GM12874 (cell line): ENCODE data around the gene EMC9.

Experiments used
- TF ChIP-seq, protein P1 (sequence below): IDR thresholded peaks from 2 replicates; pipeline ENCODE4 v1.5.1; 2011; ENCODE audit warnings: low read depth, mild to moderate bottlenecking, control low read depth, low read length, moderate library complexity; ENCODE audit not compliant: insufficient read depth

The EMC9 gene

DNA sequence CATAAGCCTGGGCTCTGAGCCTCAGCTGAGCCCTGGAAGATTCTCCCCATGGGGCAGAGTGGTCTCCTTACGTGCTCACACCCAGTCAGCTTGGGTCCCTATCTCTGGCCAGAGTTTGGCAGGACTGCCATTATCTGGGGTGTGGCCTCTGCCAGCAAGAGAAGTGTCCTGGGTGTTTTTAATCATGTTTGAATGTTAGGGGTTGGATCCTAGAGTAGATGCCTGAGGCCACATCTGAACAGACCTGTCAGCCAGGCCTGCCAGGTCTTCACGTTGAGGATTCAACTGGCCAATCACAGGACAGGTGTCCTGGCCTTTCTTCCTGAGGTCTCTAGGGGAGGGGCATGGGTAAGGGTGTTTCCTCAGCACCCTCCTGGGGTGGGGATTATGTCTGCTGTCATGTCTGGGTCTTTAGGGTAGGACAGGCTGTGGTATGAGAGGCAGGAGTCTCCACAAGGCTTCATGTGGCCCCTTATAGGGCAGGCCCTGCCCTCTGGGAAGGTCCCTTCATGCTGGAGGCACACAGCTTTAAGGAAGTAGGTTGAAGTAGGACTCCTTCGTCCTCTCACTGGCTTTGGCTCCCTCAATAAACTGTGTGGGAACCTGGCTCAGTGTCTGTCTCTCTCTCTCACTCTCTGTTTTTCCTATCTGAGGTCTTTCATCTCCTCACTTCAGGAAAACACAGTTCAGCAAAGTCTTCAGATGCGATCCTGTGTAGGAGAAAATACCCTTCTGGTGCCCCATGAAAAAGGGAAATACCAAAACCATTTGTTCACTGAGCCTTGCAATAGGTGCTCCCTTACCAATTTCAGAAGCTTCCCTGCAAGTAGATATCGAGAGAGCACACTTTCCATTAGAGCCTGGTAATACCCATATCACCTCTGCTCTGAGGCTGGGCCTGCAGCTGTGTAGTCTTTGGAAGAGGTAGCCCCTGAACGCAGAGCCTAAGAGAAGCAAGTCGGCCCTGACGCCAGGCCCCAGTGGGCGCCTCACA is 17.7 kb downstream of the EMC9 start:
- TF ChIP-seq, protein P1, sequence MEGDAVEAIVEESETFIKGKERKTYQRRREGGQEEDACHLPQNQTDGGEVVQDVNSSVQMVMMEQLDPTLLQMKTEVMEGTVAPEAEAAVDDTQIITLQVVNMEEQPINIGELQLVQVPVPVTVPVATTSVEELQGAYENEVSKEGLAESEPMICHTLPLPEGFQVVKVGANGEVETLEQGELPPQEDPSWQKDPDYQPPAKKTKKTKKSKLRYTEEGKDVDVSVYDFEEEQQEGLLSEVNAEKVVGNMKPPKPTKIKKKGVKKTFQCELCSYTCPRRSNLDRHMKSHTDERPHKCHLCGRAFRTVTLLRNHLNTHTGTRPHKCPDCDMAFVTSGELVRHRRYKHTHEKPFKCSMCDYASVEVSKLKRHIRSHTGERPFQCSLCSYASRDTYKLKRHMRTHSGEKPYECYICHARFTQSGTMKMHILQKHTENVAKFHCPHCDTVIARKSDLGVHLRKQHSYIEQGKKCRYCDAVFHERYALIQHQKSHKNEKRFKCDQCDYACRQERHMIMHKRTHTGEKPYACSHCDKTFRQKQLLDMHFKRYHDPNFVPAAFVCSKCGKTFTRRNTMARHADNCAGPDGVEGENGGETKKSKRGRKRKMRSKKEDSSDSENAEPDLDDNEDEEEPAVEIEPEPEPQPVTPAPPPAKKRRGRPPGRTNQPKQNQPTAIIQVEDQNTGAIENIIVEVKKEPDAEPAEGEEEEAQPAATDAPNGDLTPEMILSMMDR, result no peak

DNA sequence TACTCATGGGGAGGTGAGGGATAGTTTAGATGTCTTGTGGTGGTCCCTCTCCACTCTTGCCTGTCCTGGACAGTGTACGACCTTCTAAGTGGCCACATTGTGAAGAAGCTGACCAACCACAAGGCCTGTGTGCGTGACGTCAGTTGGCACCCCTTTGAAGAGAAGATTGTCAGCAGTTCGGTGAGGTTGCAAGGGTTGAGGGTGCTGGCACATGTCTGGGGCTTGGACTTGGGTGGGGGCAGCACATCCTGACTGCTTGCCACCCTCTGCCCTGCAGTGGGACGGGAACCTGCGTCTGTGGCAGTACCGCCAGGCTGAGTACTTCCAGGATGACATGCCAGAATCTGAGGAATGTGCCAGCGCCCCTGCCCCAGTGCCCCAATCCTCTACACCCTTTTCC is 18.5 kb downstream of the EMC9 start:
- TF ChIP-seq, protein P1, result no peak

DNA sequence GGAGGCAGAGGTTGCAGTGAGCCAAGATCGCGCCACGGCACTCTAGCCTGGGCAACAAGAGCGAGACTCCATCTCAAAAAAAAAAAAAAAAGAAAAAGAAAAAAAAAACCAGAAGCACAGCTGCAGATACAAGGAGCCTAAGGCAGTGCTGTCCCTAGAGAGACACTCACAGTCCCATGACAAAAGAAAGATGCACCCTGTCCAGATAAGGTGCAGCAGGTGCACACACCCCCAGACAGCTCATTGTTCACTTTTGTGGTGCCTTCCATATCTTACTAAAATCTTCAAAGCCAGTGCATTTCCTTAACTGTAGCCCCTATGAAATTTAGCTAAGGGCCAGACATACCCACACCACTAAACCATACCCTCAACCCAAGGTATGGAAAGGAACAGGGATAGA is 19.0 kb downstream of the EMC9 start:
- TF ChIP-seq, protein P1, result no peak

DNA sequence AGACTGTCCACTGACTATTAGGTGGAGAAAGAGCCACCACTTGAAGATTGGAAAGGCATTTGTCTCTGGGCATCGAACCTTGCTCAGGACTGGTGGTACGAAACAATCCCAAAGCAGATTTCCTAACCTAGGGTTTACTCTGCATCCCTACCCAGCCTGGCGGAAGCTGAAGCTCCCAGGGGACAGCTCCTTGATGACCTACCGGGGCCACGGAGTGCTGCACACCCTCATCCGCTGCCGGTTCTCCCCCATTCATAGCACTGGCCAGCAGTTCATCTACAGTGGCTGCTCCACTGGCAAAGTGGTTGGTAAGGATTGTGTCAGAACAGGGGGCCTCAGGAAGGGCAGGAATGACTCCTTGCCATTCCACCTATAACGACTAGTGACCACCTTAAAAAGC is 20.2 kb downstream of the EMC9 start:
- TF ChIP-seq, protein P1, result no peak

DNA sequence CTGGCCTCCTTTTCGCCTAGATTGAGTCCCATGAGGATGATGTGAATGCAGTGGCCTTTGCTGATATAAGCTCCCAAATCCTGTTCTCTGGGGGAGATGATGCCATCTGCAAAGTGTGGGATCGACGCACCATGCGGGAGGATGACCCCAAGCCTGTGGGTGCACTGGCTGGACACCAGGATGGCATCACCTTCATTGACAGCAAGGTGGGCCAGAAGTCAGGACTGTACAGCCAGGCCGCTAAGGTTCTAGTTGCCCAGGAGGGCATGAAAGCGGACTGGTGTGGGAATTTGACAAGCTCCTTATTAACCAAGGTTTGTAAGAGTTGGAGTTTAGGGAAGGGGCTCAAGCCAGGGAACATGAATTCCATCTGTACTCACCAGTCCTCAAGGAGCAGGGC is 21.7 kb downstream of the EMC9 start:
- TF ChIP-seq, protein P1, result no peak

DNA sequence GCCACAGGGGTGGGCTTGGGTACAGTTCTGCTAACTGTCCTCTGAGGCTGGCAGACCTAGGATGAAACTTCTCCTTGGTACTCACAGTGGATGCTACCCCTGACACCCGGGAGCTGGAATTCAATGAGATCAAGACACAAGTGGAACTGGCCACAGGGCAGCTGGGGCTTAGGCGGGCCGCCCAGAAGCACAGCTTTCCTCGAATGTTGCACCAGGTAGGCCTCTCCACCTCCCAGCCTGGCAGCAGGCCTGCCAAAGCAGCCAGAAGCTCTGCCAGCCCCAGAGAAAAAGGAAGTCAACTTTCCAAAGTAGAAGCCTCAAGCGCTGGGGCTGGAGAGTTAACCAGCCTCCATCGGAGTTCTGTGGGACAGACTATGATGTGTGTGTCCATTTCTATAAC is 24.2 kb downstream of the EMC9 start:
- TF ChIP-seq, protein P1, result no peak

DNA sequence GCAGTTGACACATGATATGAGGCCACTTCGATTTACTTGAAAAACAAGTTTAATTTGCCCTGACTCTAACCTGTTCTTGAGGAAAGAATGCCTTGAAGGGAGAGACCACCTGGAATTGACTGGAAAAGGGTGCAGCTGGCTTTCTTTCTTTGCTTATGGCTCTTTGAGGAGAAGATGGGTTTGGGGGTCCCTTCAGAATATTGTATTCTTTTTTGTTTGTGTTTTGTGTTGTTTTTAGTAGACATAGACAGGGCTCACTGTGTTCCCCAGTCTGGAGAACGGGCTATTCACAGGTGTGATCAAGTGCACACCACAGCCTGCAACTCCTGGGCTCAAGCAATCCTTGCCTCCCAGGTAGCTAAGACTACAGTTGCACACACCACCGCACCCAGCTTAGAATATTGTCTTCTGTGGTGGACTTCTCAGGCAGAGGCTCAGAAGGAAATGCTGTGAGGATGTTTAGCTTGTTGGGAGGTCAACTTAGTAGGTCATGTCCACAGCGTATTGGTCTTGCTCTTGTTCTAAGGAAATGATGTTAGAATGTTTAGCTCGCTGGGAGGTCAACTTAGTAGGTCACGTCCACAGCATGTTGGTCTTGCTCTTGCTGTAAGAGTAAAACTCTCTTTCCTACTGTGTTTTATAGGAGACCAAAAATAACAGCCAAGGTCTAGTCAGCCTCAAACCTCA is 25.1 kb downstream of the EMC9 start:
- TF ChIP-seq, protein P1, result no peak
